WTC11 (cell line): ENCODE results near the gene MSH3. TPM values are rescaled to one million over a fixed set of nuclear protein-coding genes. Genes with fewer than 3 reads are reported as not detected.

Experiments used
- ATAC-seq: fragments of 200-7000 bp; cut with Tn5 transposase; 2 replicates; pipeline ENCODE4 v1.10.0; 2021; ENCODE audit warnings: mild to moderate bottlenecking, moderate library complexity
- CTCF ChIA-PET: fragments of 300-600 bp; sonication (Branson Sonifier 250); formaldehyde crosslinking; loops from one replicate; lab custom pipeline; 2021; ENCODE audit warnings: antibody characterized with exemption; lab: Charles Lee
- POLR2A ChIA-PET: fragments of 350-600 bp; sonication (Branson Sonifier 250); formaldehyde crosslinking; loops from one replicate; lab custom pipeline; 2021; ENCODE audit warnings: antibody characterized with exemption; lab: Charles Lee
- DNase-seq: peaks from one replicate; pipeline ENCODE4 v3.0.0; 2021; ENCODE audit warnings: low spot score
- H3K27ac Mint-ChIP-seq: 2 replicates; pipeline ENCODE4 v1.8.0; 2021; ENCODE audit warnings: mixed read lengths
- H3K27me3 Mint-ChIP-seq: 2 replicates; pipeline ENCODE4 v1.8.0; 2021; ENCODE audit warnings: low read depth, mild to moderate bottlenecking, moderate library complexity, mixed read lengths
- H3K36me3 Mint-ChIP-seq: 2 replicates; pipeline ENCODE4 v1.8.0; 2021; ENCODE audit warnings: mixed read lengths
- H3K4me1 Mint-ChIP-seq: 2 replicates; pipeline ENCODE4 v1.8.0; 2022; ENCODE audit warnings: mixed read lengths
- H3K4me3 Mint-ChIP-seq: 2 replicates; pipeline ENCODE4 v1.8.0; 2021; ENCODE audit warnings: mild to moderate bottlenecking, moderate library complexity, mixed read lengths
- H3K9me3 Mint-ChIP-seq: 2 replicates; pipeline ENCODE4 v1.8.0; 2021; ENCODE audit warnings: mixed read lengths
- CTCF ChIP-seq: fragments of 200-600 bp; IDR thresholded peaks from 2 replicates; pipeline ENCODE4 v1.8.0; 2022; ENCODE audit warnings: antibody characterized with exemption
- ETV6 ChIP-seq: sonication (generic); formaldehyde crosslinking; IDR thresholded peaks from 2 replicates; pipeline ENCODE4 v1.8.1; 2022; ENCODE audit warnings: mild to moderate bottlenecking, missing genetic modification reagents
- FOXP4 ChIP-seq: sonication (generic); formaldehyde crosslinking; IDR thresholded peaks from 2 replicates; pipeline ENCODE4 v1.8.0; 2022; ENCODE audit warnings: mild to moderate bottlenecking, missing genetic modification reagents
- NR1H2 ChIP-seq: sonication (generic); formaldehyde crosslinking; IDR thresholded peaks from 2 replicates; pipeline ENCODE4 v1.9.0; 2021; ENCODE audit warnings: mild to moderate bottlenecking, moderate library complexity, missing genetic modification reagents
- PRDM15 ChIP-seq: sonication (generic); formaldehyde crosslinking; IDR thresholded peaks from 2 replicates; pipeline ENCODE4 v1.8.0; 2022; ENCODE audit warnings: missing genetic modification reagents
- RELA ChIP-seq: sonication (generic); formaldehyde crosslinking; IDR thresholded peaks from 2 replicates; pipeline ENCODE4 v1.8.1; 2022; ENCODE audit warnings: missing genetic modification reagents, mild to moderate bottlenecking, borderline replicate concordance
- SOX15 ChIP-seq: fragments of 250-450 bp; sonication (Bioruptor Pico); IDR thresholded peaks from 2 replicates; pipeline ENCODE4 v1.9.0; 2021; ENCODE audit warnings: mild to moderate bottlenecking
- TCF7 ChIP-seq: sonication (generic); formaldehyde crosslinking; IDR thresholded peaks from 2 replicates; pipeline ENCODE4 v1.8.0; 2022; ENCODE audit warnings: mild to moderate bottlenecking, low read depth, missing genetic modification reagents, moderate library complexity
- ZBTB43 ChIP-seq: sonication (generic); formaldehyde crosslinking; IDR thresholded peaks from 2 replicates; pipeline ENCODE4 v1.8.1; 2023; ENCODE audit warnings: mild to moderate bottlenecking, missing genetic modification reagents
- ZNF138 ChIP-seq: sonication (generic); formaldehyde crosslinking; conservative IDR thresholded peaks from 2 replicates; pipeline ENCODE4 v1.8.1; 2022; ENCODE audit warnings: mild to moderate bottlenecking, moderate library complexity, missing genetic modification reagents
- ZNF263 ChIP-seq: sonication (generic); formaldehyde crosslinking; IDR thresholded peaks from 2 replicates; pipeline ENCODE4 v1.8.1; 2022; ENCODE audit warnings: low read depth, mild to moderate bottlenecking, moderate library complexity, missing genetic modification reagents
- ZNF416 ChIP-seq: fragments of 250-450 bp; sonication (Bioruptor Pico); IDR thresholded peaks from 2 replicates; pipeline ENCODE4 v1.9.0; 2021; ENCODE audit warnings: mild to moderate bottlenecking, inconsistent platforms
- total RNA-seq: library from RNA; stranded (reverse); gene quantifications from 3 replicates; pipeline ENCODE4 v1.2.3, GENCODE V29; 2021

The MSH3 gene
- total RNA-seq, 1 experiment from 2014 or later, result 14.6 TPM

- ChIA-PET CTCF (no interaction called here), POLR2A (no interaction called here)
- TF ChIP-seq FOXP4 (no peak), SOX15 (CRISPR knock-in tag) (no peak), ZNF138 (CRISPR knock-in tag) (no peak), RELA (CRISPR knock-in tag) (no peak), NR1H2 (CRISPR knock-in tag) (no peak), TCF7 (CRISPR knock-in tag) (no peak), PRDM15 (no peak)
- Mint-ChIP-seq H3K27ac (no peak overlapping the region), H3K4me3 (no peak overlapping the region), H3K27me3 (no peaks in the 10 kb centered on the region), H3K4me1 (peaks cover 26% of the 10 kb centered on the region), H3K9me3 (no peaks in the 10 kb centered on the region), H3K36me3 (peaks cover 30% of the 10 kb centered on the region)
- no peak for DNase-seq
- no peak for ATAC-seq
Measured at GRCh38 chr5:80744149-80744548, 89.7 kb downstream of the MSH3 start.

- TF ChIP-seq ZNF416 (CRISPR knock-in tag) (no peak), ZBTB43 (CRISPR knock-in tag) (no peak), ETV6 (no peak), CTCF (no peak), FOXP4 (no peak)
- Mint-ChIP-seq H3K27me3 (no peaks in the 10 kb centered on the region), H3K4me3 (no peak overlapping the region), H3K9me3 (no peaks in the 10 kb centered on the region), H3K27ac (no peak overlapping the region), H3K36me3 (peaks cover 30% of the 10 kb centered on the region), H3K4me1 (peaks cover 19% of the 10 kb centered on the region)
- CTCF ChIA-PET, result no interaction called here
- DNase-seq, result no peak
- POLR2A ChIA-PET, result no interaction called here
- ATAC-seq, result no peak
Measured at GRCh38 chr5:80745490-80745889, 91.0 kb downstream of the MSH3 start.

- ChIA-PET CTCF (interaction anchor here (0.5 to 1.0 kb wide), 2 partner anchors 9 to 497 kb away, joined by 3 read pairs; no protein-coding TSS in a partner anchor), POLR2A (no interaction called here)
- Mint-ChIP-seq H3K27me3 (no peaks in the 10 kb centered on the region), H3K4me3 (no peak overlapping the region), H3K27ac (no peak overlapping the region), H3K9me3 (peaks cover 5% of the 10 kb centered on the region; the same call in 1 of the 2 replicates), H3K4me1 (peaks cover 16% of the 10 kb centered on the region), H3K36me3 (peaks cover 32% of the 10 kb centered on the region)
- TF ChIP-seq ZNF263 (no peak), ZNF138 (CRISPR knock-in tag) (0 out of 2 replicates have a peak, but pooled peaks have one; percentile 34)
- ATAC-seq (peak; percentile 51), DNase-seq (no peak)
Measured at GRCh38 chr5:80747922-80748321, 93.5 kb downstream of the MSH3 start.
